ENCODE results near the gene SLC16A10. TPM values are rescaled to one million over a fixed set of nuclear protein-coding genes. Genes with fewer than 3 reads are reported as not detected.
A peak's percentile ranks its signal among the peaks of the same experiment; 100 is the strongest.

SLC16A10 gene
- total and polyA plus RNA-seq, 2 of the 13 experiments (the other 11 are each of a cell fraction or from before 2014, with no cell fraction given) = 8.2 to 20.1 TPM

DNA sequence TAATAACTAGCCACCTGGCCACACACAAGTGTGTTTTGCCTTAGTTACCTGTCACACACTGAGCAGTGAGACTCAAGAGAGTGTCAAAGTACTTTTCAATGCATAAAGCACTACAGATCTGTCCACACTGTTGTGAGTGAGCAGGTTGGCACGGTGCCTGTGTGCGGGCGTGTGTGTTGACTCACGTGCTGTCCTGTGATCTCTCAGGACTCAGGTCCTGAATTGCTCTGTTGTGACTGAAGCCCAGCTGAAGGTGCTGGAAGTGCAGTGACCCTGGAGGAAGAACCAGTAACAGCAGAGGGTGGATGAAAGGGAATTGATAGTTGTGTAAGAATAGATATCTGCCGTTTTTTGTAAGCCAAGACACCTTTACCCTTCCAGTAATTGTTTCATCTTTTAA is 18.3 kb downstream of the SLC16A10 start (continued):
- TF ChIP-seq CCDC6 (CRISPR knock-in tag; IDR thresholded peaks at IDR 0.05) (peak; percentile 85; the same call in 1 of the 2 replicates), ZNF460 (CRISPR knock-in tag; IDR thresholded peaks at IDR 0.05; ENCODE audit: borderline replicate concordance) (no peak), IRX3 (CRISPR knock-in tag; IDR thresholded peaks at IDR 0.05; ENCODE audit: borderline replicate concordance, low read depth) (no peak), POLR2AphosphoS5 (IDR thresholded peaks at IDR 0.05; ENCODE audit: low read depth, low read length) (no peak), RNF2 (conservative IDR thresholded peaks at IDR 0.05; ENCODE audit: low read depth) (no peak), FOXP1 (IDR thresholded peaks at IDR 0.05) (peak; percentile 89), FOXP1 (CRISPR knock-in tag; IDR thresholded peaks at IDR 0.05) (peak; percentile 97), ZBTB38 (CRISPR knock-in tag; IDR thresholded peaks at IDR 0.05) (peak; percentile 64; the same call in 1 of the 2 replicates), DNMT3B (CRISPR knock-in tag; conservative IDR thresholded peaks at IDR 0.05) (no peak; the same call in 1 of the 2 replicates), ZNF143 (CRISPR knock-in tag; IDR thresholded peaks at IDR 0.05) (no peak), GTF3A (CRISPR knock-in tag; conservative IDR thresholded peaks at IDR 0.05) (no peak), SIX1 (CRISPR knock-in tag; IDR thresholded peaks at IDR 0.05; ENCODE audit: borderline replicate concordance) (peak; percentile 57; the same call in 1 of the 2 replicates), SMC3 (IDR thresholded peaks at IDR 0.05; ENCODE audit: low read length) (no peak), ZNF350 (CRISPR knock-in tag; IDR thresholded peaks at IDR 0.05; ENCODE audit: borderline replicate concordance, low read depth) (peak; percentile 61; the same call in 1 of the 2 replicates), AKAP8 (CRISPR knock-in tag; IDR thresholded peaks at IDR 0.05) (peak; percentile 36; the same call in 1 of the 2 replicates), ZNF230 (CRISPR knock-in tag; IDR thresholded peaks at IDR 0.05) (no peak), ZNF383 (CRISPR knock-in tag; IDR thresholded peaks at IDR 0.05; ENCODE audit: borderline replicate concordance) (no peak), ZNF543 (CRISPR knock-in tag; IDR thresholded peaks at IDR 0.05) (no peak), ZNF660 (CRISPR knock-in tag; IDR thresholded peaks at IDR 0.05; ENCODE audit: borderline replicate concordance, low read depth) (no peak), MIER3 (CRISPR knock-in tag; IDR thresholded peaks at IDR 0.05; ENCODE audit: borderline replicate concordance) (peak; percentile 84)
- TF ChIP-seq, protein P1, sequence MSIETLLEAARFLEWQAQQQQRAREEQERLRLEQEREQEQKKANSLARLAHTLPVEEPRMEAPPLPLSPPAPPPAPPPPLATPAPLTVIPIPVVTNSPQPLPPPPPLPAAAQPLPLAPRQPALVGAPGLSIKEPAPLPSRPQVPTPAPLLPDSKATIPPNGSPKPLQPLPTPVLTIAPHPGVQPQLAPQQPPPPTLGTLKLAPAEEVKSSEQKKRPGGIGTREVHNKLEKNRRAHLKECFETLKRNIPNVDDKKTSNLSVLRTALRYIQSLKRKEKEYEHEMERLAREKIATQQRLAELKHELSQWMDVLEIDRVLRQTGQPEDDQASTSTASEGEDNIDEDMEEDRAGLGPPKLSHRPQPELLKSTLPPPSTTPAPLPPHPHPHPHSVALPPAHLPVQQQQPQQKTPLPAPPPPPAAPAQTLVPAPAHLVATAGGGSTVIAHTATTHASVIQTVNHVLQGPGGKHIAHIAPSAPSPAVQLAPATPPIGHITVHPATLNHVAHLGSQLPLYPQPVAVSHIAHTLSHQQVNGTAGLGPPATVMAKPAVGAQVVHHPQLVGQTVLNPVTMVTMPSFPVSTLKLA (IDR thresholded peaks at IDR 0.05) = peak; percentile 76
- TF ChIP-seq, protein P2, sequence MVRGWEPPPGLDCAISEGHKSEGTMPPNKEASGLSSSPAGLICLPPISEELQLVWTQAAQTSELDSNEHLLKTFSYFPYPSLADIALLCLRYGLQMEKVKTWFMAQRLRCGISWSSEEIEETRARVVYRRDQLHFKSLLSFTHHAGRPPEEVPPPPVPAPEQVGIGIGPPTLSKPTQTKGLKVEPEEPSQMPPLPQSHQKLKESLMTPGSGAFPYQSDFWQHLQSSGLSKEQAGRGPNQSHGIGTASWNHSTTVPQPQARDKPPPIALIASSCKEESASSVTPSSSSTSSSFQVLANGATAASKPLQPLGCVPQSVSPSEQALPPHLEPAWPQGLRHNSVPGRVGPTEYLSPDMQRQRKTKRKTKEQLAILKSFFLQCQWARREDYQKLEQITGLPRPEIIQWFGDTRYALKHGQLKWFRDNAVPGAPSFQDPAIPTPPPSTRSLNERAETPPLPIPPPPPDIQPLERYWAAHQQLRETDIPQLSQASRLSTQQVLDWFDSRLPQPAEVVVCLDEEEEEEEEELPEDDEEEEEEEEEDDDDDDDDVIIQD (CRISPR knock-in tag; IDR thresholded peaks at IDR 0.05; ENCODE audit: low read depth) = peak; percentile 82
- TF ChIP-seq, protein P3, sequence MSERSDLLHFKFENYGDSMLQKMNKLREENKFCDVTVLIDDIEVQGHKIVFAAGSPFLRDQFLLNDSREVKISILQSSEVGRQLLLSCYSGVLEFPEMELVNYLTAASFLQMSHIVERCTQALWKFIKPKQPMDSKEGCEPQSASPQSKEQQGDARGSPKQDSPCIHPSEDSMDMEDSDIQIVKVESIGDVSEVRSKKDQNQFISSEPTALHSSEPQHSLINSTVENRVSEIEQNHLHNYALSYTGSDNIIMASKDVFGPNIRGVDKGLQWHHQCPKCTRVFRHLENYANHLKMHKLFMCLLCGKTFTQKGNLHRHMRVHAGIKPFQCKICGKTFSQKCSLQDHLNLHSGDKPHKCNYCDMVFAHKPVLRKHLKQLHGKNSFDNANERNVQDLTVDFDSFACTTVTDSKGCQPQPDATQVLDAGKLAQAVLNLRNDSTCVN (CRISPR knock-in tag; IDR thresholded peaks at IDR 0.05; ENCODE audit: borderline replicate concordance) = peak; percentile 75; the same call in 1 of the 2 replicates
- TF ChIP-seq, protein P4, sequence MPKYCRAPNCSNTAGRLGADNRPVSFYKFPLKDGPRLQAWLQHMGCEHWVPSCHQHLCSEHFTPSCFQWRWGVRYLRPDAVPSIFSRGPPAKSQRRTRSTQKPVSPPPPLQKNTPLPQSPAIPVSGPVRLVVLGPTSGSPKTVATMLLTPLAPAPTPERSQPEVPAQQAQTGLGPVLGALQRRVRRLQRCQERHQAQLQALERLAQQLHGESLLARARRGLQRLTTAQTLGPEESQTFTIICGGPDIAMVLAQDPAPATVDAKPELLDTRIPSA (CRISPR knock-in tag; IDR thresholded peaks at IDR 0.05; ENCODE audit: borderline replicate concordance) = no peak
- TF ChIP-seq, protein P5, sequence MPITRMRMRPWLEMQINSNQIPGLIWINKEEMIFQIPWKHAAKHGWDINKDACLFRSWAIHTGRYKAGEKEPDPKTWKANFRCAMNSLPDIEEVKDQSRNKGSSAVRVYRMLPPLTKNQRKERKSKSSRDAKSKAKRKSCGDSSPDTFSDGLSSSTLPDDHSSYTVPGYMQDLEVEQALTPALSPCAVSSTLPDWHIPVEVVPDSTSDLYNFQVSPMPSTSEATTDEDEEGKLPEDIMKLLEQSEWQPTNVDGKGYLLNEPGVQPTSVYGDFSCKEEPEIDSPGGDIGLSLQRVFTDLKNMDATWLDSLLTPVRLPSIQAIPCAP (CRISPR knock-in tag; IDR thresholded peaks at IDR 0.05; ENCODE audit: low read depth) = no peak
- TF ChIP-seq, protein P6, sequence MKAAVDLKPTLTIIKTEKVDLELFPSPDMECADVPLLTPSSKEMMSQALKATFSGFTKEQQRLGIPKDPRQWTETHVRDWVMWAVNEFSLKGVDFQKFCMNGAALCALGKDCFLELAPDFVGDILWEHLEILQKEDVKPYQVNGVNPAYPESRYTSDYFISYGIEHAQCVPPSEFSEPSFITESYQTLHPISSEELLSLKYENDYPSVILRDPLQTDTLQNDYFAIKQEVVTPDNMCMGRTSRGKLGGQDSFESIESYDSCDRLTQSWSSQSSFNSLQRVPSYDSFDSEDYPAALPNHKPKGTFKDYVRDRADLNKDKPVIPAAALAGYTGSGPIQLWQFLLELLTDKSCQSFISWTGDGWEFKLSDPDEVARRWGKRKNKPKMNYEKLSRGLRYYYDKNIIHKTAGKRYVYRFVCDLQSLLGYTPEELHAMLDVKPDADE (CRISPR knock-in tag; IDR thresholded peaks at IDR 0.05) = no peak
